Prostate gland (tissue), 2 donors: Measurements from ENCODE around the gene RNF126.

Experiments used
- POLR2AphosphoS5 ChIP-seq: sonication (generic); formaldehyde crosslinking; IDR thresholded peaks from one replicate; pipeline ENCODE4 v1.6.1; 2017; ENCODE audit warnings: antibody characterized with exemption
- TF ChIP-seq, protein P1 (sequence below), 4 experiments: fragments of 200-600 bp in 2 of 4; fragments of 450-650 bp in 2 of 4; sonication (generic) in 2 of 4; IDR thresholded peaks; 1 replicate in 3 of 4; 2 replicates in 1 of 4; pipeline ENCODE4 v1.5.1; 2016 to 2019; ENCODE audit warnings: antibody characterized with exemption in 4 of 4, mild to moderate bottlenecking in 2 of 4, moderate library complexity in 2 of 4

DNA sequence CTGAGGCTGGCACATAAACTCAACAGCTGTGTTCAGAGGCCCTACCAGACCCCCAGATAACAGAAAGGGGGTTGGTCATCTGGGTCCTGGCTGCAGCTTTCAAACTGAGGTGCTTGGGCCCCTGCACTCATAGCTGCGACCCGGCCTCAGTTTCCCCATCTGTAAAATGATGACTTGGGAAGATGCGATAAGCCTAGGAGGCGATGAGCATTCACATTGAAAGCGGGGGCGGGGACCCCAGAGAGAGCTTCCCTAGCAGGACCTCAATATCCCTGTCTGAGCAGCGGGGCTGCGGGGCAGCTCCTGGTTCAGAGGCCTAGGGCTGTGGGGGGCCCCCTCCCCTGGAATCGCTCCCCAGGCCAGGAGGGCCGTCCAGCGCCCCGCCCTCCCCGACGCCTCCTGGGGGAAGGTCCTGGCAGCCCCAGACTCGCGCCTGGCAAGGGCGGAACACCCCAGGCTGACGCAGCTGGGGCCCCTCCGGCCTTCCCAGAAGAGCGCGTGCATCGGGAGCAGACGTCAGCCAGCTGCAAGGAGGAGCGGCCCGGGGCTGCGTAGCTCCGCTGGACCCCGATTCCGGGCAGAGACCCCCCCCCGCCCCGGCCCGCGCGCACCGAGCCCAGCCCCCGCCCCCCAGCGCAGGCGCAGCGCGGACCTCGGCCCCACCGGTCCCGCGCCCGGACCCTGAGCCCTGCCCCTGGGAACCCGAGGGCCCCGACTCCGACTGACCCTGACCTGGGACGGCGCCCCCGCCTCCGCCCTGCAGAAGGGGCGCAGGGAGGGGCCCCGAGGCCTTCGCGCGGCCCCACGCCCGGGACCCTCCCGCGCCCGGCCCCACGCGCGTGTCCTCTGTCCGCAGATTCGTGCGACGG lies 16.6 kb upstream of the RNF126 start:
- TF ChIP-seq, protein P1, sequence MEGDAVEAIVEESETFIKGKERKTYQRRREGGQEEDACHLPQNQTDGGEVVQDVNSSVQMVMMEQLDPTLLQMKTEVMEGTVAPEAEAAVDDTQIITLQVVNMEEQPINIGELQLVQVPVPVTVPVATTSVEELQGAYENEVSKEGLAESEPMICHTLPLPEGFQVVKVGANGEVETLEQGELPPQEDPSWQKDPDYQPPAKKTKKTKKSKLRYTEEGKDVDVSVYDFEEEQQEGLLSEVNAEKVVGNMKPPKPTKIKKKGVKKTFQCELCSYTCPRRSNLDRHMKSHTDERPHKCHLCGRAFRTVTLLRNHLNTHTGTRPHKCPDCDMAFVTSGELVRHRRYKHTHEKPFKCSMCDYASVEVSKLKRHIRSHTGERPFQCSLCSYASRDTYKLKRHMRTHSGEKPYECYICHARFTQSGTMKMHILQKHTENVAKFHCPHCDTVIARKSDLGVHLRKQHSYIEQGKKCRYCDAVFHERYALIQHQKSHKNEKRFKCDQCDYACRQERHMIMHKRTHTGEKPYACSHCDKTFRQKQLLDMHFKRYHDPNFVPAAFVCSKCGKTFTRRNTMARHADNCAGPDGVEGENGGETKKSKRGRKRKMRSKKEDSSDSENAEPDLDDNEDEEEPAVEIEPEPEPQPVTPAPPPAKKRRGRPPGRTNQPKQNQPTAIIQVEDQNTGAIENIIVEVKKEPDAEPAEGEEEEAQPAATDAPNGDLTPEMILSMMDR (IDR thresholded peaks at IDR 0.05) = no peak
- no peak for TF ChIP-seq POLR2AphosphoS5
